Epithelial cell of prostate (primary cell): ENCODE results near the gene IFTAP.
"Not testable (repeated sequence)": the region's sequence is repeated elsewhere in the genome, so short reads cannot be mapped to it uniquely, and the experiment has no call there.

Experiments
- DNase-seq: peaks from one replicate; pipeline ENCODE4 v3.0.0-alpha.2; 2011; ENCODE audit warnings: low read depth, low spot score
- H3K27ac ChIP-seq: fragments of 450-650 bp; 2 replicates; pipeline ENCODE4 v1.5.1; 2017; ENCODE audit warnings: mild to moderate bottlenecking

Gene IFTAP, protein sequence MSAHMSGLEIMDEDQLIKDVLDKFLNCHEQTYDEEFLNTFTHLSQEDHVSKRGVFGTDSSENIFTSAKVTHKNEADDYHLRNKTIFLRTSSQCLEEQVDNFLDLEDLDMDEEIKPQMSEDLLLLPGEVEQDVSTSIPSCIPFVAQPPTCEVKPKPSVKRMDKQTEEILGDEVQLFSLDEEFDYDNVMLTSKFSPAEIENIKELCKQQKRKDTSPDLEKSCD

DNA sequence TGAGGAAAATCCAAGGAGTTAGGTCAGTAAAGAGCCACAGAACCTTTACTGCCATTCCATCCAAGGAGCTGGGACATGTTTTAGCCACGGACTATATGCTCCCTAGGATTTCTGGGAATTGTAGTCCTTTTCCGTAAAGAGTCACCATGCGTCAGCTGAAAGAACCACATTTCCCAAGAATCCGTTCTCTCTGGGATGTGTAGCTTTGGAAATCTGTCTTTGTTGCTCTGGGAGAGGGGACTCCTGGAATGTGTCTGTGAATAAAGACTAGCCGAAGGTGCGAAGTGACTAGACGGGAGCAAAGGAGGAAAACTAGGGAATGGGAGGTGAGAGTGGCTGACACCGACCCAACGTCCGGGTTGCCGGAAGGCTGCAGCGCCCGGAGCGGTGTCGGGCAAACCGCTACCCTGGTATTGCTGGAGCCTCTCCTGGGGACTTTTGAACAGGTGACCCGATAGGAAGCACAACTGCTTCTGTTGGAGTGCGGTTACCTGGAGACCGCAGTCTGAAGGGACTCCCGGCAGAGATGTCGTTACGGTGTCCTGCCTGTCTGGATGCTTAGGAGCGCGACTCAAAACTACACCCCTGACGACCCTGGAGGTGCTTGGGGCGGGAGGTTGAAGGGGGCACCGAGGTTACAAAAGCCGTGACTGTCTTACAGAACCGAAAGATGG lies at the start of gene IFTAP:
Gene IFTAP (plus strand): TSS at position 187 of the 674 bp plus-strand sequence. CDS start 15,602 bp downstream, outside the sequence.
- peak; percentile 57 for DNase-seq
- no peak within 1 kb of the TSS for H3K27ac ChIP-seq

DNA sequence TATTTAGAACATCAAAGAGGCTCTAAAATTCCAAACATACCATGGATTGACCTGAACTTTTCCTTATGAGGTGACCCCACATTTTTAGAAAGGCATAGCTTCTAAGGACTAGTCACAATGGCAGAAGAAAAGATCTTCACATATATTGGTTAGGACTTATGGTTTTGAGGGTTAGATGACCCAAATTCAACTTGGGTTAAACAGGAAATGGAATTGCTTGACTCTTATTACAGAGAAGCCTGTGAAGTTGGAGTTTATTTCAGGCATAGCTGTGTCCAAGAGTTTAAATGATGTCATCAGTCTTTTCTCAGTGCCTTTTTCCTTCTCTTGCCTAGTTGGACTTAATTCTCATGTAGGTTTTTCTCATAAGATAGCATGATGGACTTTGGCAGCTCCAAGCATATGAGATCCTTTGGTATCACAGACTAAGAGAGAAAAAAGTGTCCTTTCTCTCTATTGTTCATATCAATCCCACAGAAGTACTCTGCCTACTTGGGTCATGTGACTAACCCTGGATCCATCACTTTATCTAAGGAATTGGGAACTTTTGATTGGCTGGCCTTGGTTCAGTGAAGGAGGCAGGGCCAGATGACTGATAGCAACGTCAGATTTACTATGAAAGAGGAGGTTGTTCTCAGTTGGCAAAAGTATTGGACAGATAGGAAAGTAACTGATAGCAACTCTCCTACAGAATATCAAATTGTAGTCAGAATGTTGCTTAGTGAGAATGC lies 43.8 kb upstream of the IFTAP start:
- no peak overlapping the region for H3K27ac ChIP-seq
- DNase-seq = no peak

DNA sequence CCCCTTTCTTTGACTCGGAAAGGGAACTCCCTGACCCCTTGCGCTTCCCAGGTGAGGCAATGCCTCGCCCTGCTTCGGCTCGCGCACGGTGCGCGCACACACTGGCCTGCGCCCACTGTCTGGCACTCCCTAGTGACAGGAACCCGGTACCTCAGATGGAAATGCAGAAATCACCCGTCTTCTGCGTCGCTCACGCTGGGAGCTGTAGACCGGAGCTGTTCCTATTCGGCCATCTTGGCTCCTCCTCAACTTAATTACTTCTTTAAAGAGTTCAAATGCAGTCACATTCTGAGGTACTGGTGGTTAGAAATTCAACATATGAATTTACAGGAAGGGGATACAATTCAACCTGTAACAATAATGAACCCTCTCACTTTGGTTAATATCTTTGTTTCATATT lies 36.9 kb upstream of the IFTAP start:
- DNase-seq, H3K27ac ChIP-seq: not testable (repeated sequence)

GRCh38 chr11:36557991-36558390 lies 36.3 kb upstream of the IFTAP start:
- no peak for DNase-seq
- no peak overlapping the region for H3K27ac ChIP-seq

GRCh38 chr11:36558571-36559413 lies 35.5 kb upstream of the IFTAP start:
- DNase-seq = no peak
- H3K27ac ChIP-seq = no peak overlapping the region

DNA sequence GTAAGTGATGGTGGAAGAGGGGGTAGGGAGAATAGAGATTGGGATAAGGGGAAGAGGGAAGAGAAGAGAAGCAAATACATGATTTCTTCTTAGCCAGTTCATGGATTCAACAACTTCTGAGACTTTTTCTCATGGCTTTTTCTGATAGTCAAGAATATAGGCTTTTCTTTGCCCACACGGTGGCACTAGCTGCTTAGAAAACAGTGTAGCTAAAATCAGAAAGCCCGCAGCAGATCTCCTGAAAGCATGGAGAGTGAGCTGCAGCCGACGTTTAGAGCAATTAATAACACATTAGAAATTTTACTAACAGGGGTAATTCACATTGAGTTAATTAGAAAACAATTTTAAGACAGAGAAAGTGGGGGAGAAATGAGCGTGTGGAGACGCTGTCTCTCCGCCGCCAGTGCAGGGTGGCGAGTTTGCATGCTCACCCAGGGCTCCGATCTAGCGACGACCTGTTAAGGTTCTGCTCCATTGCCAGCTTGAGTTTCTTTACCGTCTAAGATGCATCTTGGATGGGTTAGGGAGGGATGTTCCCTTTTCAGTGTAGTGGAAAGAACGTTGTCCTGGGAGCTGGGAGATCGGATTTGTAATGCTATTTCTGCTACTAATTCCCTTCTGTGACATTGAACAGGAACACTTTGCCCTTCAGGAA lies 29.8 kb upstream of the IFTAP start:
- H3K27ac ChIP-seq = no peak overlapping the region
- DNase-seq = no peak

DNA sequence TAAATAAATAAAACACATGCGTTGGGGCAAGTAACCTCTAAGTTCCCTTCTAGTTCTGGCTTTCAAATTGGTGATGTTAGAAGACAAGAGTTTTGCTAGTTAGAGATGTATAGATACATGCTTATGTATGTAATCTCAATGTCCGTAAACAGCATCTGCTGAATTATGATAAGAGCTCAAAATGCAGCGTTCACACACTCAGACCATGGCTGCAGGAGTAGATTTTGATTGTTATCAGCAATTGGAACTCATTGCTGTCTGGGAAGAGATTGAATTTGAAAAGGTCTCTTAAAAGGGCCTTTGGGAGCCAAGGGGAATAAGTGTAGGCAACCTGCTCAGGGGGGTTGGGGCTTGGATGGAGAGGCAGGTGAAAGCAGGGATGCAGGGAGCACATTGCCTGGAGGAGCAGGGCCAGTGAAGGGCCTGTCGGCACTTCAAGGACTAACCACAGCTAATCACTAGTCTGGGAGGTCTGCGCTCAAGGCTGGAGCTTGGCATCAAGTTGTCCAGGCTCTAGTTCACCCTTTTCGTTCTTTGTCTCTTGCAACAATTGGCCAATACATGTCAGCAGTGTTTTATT lies 29.2 kb upstream of the IFTAP start:
- no peak overlapping the region for H3K27ac ChIP-seq
- DNase-seq = no peak

- H3K27ac ChIP-seq = no peak overlapping the region
- no peak for DNase-seq
These were observed 27.8 kb upstream of the IFTAP start for GRCh38 chr11:36566407-36567053.

DNA sequence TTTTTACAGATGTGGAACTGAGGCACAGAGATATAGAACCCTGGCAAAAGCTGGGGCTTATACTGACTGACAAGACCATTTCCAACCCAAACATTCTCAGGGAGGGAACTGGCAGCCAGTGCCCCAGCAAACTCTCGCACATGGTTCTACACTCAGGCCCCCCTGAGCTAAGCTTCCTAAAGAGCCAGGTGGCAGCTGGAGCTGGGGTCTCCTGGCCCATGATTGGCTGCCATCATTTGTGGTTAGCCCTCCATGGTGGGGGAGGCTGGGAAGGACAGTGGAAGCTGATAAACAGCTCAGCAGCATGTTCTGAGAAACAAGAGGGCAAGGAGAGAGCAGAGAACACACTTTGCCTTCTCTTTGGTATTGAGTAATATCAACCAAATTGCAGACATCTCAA lies 26.6 kb upstream of the IFTAP start, which contains the start of gene RAG1:
Gene RAG1 (plus strand): TSS at position 314 of the 400 bp plus-strand sequence. CDS start 5,298 bp downstream, outside the sequence.
- no peak for DNase-seq

GRCh38 chr11:36569095-36569494 lies 25.2 kb upstream of the IFTAP start:
- DNase-seq = no peak
- H3K27ac ChIP-seq = no peak overlapping the region

More for the DNA sequence above, 26.6 kb upstream of the IFTAP start, which contains the start of gene RAG1:
- H3K27ac ChIP-seq = no peak within 1 kb of the TSS

GRCh38 chr11:36574486-36574885 lies 19.8 kb upstream of the IFTAP start:
- no peak for DNase-seq
- no peak overlapping the region for H3K27ac ChIP-seq

- H3K27ac ChIP-seq = no peak overlapping the region
- DNase-seq = no peak
These were observed 16.9 kb upstream of the IFTAP start for GRCh38 chr11:36577373-36577772.

DNA sequence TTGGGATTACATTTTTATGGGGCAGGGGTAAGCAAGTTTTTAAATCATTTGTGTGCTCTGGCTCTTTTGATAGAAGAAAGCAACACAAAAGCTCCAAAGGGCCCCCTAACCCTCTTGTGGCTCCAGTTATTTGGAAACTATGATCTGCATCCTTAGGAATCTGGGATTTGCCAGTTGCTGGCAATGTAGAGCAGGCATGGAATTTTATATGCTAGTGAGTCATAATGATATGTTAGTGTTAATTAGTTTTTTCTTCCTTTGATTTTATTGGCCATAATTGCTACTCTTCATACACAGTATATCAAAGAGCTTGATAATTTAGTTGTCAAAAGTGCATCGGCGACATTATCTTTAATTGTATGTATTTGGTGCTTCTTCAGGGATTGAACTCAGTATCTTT lies 16.4 kb upstream of the IFTAP start:
- DNase-seq = no peak

DNA sequence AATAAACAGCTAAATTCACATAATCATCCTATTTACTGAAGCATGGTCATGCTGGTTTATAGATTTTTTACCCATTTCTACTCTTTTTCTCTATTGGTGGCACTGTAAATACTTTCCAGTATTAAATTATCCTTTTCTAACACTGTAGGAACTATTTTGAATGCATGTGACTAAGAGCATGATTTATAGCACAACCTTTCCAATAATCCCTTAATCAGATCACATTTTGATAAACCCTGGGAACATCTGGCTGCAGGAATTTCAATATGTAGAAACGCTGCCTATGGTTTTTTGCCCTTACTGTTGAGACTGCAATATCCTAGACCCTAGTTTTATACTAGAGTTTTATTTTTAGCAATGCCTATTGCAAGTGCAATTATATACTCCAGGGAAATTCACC lies 15.8 kb upstream of the IFTAP start:
- H3K27ac ChIP-seq = no peak overlapping the region
- DNase-seq = no peak

More for the DNA sequence above, 16.4 kb upstream of the IFTAP start:
- H3K27ac ChIP-seq = no peak overlapping the region

- no peak overlapping the region for H3K27ac ChIP-seq
- no peak for DNase-seq
These were observed 12.8 kb upstream of the IFTAP start for GRCh38 chr11:36581536-36581935.

DNA sequence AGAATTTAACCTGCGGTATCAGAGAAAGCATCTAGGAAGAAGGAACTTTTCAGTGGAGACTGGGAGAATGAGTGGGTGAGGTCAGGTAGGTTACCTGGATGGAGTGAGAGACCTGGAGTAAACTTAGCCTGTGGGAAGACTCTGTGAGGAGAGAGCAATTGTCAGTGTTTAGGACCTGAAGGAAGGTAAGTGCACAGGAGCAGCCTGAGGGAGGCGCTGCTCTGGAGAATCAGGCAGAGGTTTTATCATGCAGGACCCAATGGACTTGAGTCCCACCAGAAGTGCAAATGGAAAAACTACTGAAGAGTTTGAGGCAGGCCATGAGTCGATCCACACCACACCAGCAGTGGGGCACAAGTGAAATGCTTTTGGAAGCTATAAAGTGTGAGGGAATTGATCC lies 10.6 kb upstream of the IFTAP start:
- H3K27ac ChIP-seq = no peak overlapping the region
- DNase-seq = no peak

DNA sequence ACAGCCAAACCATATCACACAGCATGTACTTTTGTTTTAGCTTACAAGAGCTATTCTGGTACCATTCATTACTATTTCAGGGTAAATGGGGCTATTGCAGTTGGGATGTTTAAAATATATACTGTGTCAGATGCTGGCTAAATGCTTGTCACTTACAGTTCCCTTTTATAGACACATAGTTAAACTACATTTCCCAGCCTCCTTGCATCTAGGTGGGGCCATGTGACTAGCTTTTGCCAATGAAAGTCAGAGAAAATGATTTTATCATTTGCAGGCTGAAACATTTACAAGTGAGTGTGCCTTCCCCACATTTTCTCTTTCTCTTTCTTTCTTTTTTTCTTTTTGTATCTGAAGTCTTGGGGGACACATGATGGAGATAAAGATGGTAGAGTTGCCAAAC lies 7.8 kb upstream of the IFTAP start:
- DNase-seq = no peak
- H3K27ac ChIP-seq = no peak overlapping the region

DNA sequence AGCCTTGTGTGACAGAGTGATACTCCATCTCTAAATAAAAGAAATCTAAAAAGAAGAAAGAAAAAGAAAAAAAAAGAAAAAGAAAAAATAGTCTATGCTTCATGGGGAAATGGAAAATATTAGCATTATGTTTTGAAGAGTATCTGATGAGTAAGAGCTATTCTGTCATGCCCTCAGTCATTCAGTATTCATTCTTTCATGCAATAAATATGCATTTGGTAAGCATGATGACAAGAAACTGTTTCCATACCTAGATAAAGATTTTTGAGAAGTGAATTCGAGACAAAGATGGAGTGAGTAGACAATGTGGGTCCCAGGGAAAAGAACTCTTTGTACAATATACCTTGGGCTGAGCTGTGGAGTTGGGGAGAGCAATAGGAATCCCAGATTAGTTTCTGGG lies 6.2 kb upstream of the IFTAP start:
- no peak for DNase-seq
- no peak overlapping the region for H3K27ac ChIP-seq

- no peak for DNase-seq
- H3K27ac ChIP-seq = no peak overlapping the region
These were observed 3.8 kb upstream of the IFTAP start for GRCh38 chr11:36590513-36590912.
